Pons (tissue), 1 donor: ENCODE results near the gene GPR161.
"Not testable (repeated sequence)": the region's sequence is repeated elsewhere in the genome, so short reads cannot be mapped to it uniquely, and the experiment has no call there.

Experiments used
- DNase-seq: peaks from one replicate; pipeline ENCODE4 v3.0.0-alpha.2; 2016; ENCODE audit warnings: low spot score

The GPR161 gene

GRCh38 chr1:168136709-168137514 is at the start of gene GPR161:
GPR161 (minus strand) TSS chr1:168136930; CDS start chr1:168104850, 32,080 bp downstream.
- no peak for DNase-seq

GRCh38 chr1:168181063-168181720 is 44.5 kb upstream of the GPR161 start:
- not testable (repeated sequence) for DNase-seq

- peak; percentile 23 for DNase-seq
These were observed 43.4 kb upstream of the GPR161 start for GRCh38 chr1:168180148-168180524.

- peak; percentile 21 for DNase-seq
These were observed 42.9 kb upstream of the GPR161 start for GRCh38 chr1:168179438-168180147.

GRCh38 chr1:168178638-168179437 is 42.1 kb upstream of the GPR161 start, which contains the start of gene TIPRL:
TIPRL (plus strand) TSS chr1:168178962; CDS start chr1:168179078, 116 bp downstream.
- peak; percentile 97 for DNase-seq

- DNase-seq, result no peak
These were observed 41.5 kb upstream of the GPR161 start for GRCh38 chr1:168178227-168178637.

- DNase-seq, result no peak
These were observed 35.7 kb upstream of the GPR161 start for GRCh38 chr1:168172250-168172915.

- no peak for DNase-seq
These were observed 34.1 kb upstream of the GPR161 start for GRCh38 chr1:168170564-168171508.

GRCh38 chr1:168167806-168168205 is 31.1 kb upstream of the GPR161 start:
- DNase-seq, result no peak

GRCh38 chr1:168164771-168165170 is 28.0 kb upstream of the GPR161 start:
- no peak for DNase-seq

- DNase-seq, result no peak
These were observed 26.9 kb upstream of the GPR161 start for GRCh38 chr1:168163670-168164069.

- no peak for DNase-seq
These were observed 24.7 kb upstream of the GPR161 start for GRCh38 chr1:168161459-168161858.

GRCh38 chr1:168159979-168160378 is 23.2 kb upstream of the GPR161 start:
- no peak for DNase-seq

- DNase-seq, result no peak
These were observed 22.5 kb upstream of the GPR161 start for GRCh38 chr1:168159251-168159650.

- no peak for DNase-seq
These were observed 20.9 kb upstream of the GPR161 start for GRCh38 chr1:168157638-168158037.

GRCh38 chr1:168155910-168156309 is 19.2 kb upstream of the GPR161 start:
- no peak for DNase-seq

GRCh38 chr1:168154707-168155106 is 18.0 kb upstream of the GPR161 start:
- not testable (repeated sequence) for DNase-seq

- DNase-seq, result no peak
These were observed 15.2 kb upstream of the GPR161 start for GRCh38 chr1:168151935-168152334.

- DNase-seq, result no peak
These were observed 13.6 kb upstream of the GPR161 start for GRCh38 chr1:168150283-168150682.

- DNase-seq, result peak; percentile 20
These were observed 12.2 kb upstream of the GPR161 start for GRCh38 chr1:168148916-168149315.
